Parathyroid adenoma (tissue), 2 donors: ENCODE results near the gene APIP.

Experiments used
- H2AFZ ChIP-seq: fragments of 300-600 bp; sonication (generic); one replicate; pipeline ENCODE4 v1.7.0; 2017; ENCODE audit warnings: antibody characterized with exemption, mild to moderate bottlenecking
- H3K27ac ChIP-seq: fragments of 300-600 bp; sonication (generic); one replicate; pipeline ENCODE4 v1.7.0; 2017
- H3K27me3 ChIP-seq: fragments of 300-600 bp; sonication (generic); one replicate; pipeline ENCODE4 v1.7.0; 2017; ENCODE audit warnings: low read length; ENCODE audit not compliant: control insufficient read depth, insufficient read depth
- H3K36me3 ChIP-seq: fragments of 300-600 bp; sonication (generic); one replicate; pipeline ENCODE4 v1.7.0; 2017; ENCODE audit warnings: low read length; ENCODE audit not compliant: control insufficient read depth, insufficient read depth
- H3K4me1 ChIP-seq: fragments of 300-600 bp; sonication (generic); one replicate; pipeline ENCODE4 v1.7.0; 2017; ENCODE audit warnings: control low read depth
- H3K4me2 ChIP-seq: fragments of 300-600 bp; sonication (generic); one replicate; pipeline ENCODE4 v1.7.0; 2017; ENCODE audit warnings: low read length
- H3K4me3 ChIP-seq: fragments of 300-600 bp; sonication (generic); one replicate; pipeline ENCODE4 v1.7.0; 2017; ENCODE audit warnings: low read depth, low read length
- H3K79me2 ChIP-seq: fragments of 300-600 bp; sonication (generic); one replicate; pipeline ENCODE4 v1.7.0; 2017; ENCODE audit warnings: control low read depth
- H3K9ac ChIP-seq: fragments of 300-600 bp; sonication (generic); one replicate; pipeline ENCODE4 v1.7.0; 2017; ENCODE audit warnings: mild to moderate bottlenecking
- H3K9me3 ChIP-seq: fragments of 300-600 bp; sonication (generic); one replicate; pipeline ENCODE4 v1.7.0; 2017; ENCODE audit warnings: low read length; ENCODE audit not compliant: control insufficient read depth
- TF ChIP-seq, protein P1 (sequence below): fragments of 300-600 bp; sonication (generic); IDR thresholded peaks from one replicate; pipeline ENCODE4 v1.7.0; 2017; ENCODE audit warnings: antibody characterized with exemption, mild to moderate bottlenecking
- donor health status: primary hyperparathyroidism.

Gene APIP

DNA sequence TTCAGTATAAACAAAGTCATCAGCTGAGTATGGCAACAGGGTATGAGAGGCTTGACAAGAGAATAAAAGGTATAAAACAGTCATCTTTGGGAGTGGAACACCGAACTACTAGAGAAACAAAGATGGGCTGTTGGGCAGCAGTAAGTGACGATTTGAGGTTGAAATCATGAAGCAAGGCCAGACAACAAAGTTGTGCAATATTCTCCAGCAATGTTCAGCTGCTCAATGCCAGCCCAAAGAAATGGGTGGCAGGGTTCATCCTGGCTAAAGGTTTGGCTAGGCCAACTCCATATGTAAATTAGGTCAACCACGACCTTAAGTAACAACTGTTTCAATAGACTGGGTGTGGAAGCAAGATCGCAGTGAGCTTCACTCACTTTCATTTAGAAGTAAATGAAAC lies 6.2 kb downstream of the APIP start:
- no peak overlapping the region for H2AFZ ChIP-seq
- peaks cover 14% of the 10 kb centered on the region for H3K4me1 ChIP-seq
- H3K4me2 ChIP-seq, result no peak overlapping the region
- H3K4me3 ChIP-seq, result no peak overlapping the region
- TF ChIP-seq, protein P1, sequence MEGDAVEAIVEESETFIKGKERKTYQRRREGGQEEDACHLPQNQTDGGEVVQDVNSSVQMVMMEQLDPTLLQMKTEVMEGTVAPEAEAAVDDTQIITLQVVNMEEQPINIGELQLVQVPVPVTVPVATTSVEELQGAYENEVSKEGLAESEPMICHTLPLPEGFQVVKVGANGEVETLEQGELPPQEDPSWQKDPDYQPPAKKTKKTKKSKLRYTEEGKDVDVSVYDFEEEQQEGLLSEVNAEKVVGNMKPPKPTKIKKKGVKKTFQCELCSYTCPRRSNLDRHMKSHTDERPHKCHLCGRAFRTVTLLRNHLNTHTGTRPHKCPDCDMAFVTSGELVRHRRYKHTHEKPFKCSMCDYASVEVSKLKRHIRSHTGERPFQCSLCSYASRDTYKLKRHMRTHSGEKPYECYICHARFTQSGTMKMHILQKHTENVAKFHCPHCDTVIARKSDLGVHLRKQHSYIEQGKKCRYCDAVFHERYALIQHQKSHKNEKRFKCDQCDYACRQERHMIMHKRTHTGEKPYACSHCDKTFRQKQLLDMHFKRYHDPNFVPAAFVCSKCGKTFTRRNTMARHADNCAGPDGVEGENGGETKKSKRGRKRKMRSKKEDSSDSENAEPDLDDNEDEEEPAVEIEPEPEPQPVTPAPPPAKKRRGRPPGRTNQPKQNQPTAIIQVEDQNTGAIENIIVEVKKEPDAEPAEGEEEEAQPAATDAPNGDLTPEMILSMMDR, result no peak
- H3K9ac ChIP-seq, result no peak overlapping the region
- peaks cover 17% of the 10 kb centered on the region for H3K79me2 ChIP-seq
- no peak overlapping the region for H3K27ac ChIP-seq
- H3K36me3 ChIP-seq, result no peaks in the 10 kb centered on the region
- no peaks in the 10 kb centered on the region for H3K9me3 ChIP-seq
- H3K27me3 ChIP-seq, result no peaks in the 10 kb centered on the region

- Histone ChIP-seq H3K4me3 (no peak overlapping the region), H3K4me2 (no peak overlapping the region), H3K9ac (no peak overlapping the region), H3K36me3 (no peaks in the 10 kb centered on the region), H2AFZ (no peak overlapping the region), H3K79me2 (peaks cover 16% of the 10 kb centered on the region), H3K27ac (no peak overlapping the region), H3K4me1 (peaks cover 11% of the 10 kb centered on the region), H3K27me3 (no peaks in the 10 kb centered on the region), H3K9me3 (no peaks in the 10 kb centered on the region)
- TF ChIP-seq, protein P1, result no peak
Observed at GRCh38 chr11:34909415-34909814, 6.8 kb downstream of the APIP start.

- Histone ChIP-seq H2AFZ (no peak overlapping the region), H3K4me1 (peaks cover 8% of the 10 kb centered on the region), H3K9me3 (no peaks in the 10 kb centered on the region), H3K4me3 (no peak overlapping the region), H3K36me3 (no peaks in the 10 kb centered on the region), H3K79me2 (peaks cover 9% of the 10 kb centered on the region), H3K27ac (no peak overlapping the region), H3K4me2 (no peak overlapping the region), H3K9ac (no peak overlapping the region), H3K27me3 (no peaks in the 10 kb centered on the region)
- TF ChIP-seq, protein P1, result no peak
Observed at GRCh38 chr11:34907934-34908593, 8.1 kb downstream of the APIP start.

GRCh38 chr11:34905666-34906065 lies 10.5 kb downstream of the APIP start:
- TF ChIP-seq, protein P1, result no peak
- no peak overlapping the region for H3K27ac ChIP-seq
- peaks cover 8% of the 10 kb centered on the region for H3K4me1 ChIP-seq
- no peak overlapping the region for H3K9ac ChIP-seq
- no peaks in the 10 kb centered on the region for H3K36me3 ChIP-seq
- no peak overlapping the region for H3K4me3 ChIP-seq
- no peak overlapping the region for H2AFZ ChIP-seq
- H3K27me3 ChIP-seq, result no peaks in the 10 kb centered on the region
- no peak overlapping the region for H3K4me2 ChIP-seq
- H3K9me3 ChIP-seq, result no peaks in the 10 kb centered on the region
- peaks cover 3% of the 10 kb centered on the region for H3K79me2 ChIP-seq

DNA sequence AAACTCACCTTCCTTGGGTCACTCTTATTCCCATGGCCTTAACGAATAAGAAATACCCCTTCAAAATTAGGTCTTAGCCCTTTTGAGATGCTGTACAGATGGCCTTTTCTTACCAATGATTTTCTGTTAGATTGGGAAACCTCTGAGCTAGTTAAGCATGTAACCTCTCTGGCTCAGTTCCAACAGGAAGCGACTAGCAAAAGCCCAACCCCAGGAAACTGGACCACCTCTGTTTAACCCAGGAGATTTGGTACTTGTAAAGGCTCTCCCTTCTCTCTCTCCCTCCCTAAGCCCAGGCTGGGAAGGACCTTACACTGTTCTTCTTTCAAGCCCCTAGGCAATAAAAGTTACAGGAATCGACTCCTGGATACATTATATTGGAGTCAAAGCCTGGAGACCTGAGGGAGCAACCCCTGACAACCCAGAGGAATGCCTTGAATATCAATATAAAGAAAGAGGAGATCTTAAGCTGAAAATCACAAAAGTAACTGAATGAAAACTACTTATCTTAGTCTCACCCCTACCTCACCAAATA lies 11.7 kb downstream of the APIP start:
- no peak overlapping the region for H3K4me3 ChIP-seq
- H2AFZ ChIP-seq, result no peak overlapping the region
- H3K27me3 ChIP-seq, result no peaks in the 10 kb centered on the region
- no peak overlapping the region for H3K4me2 ChIP-seq
- TF ChIP-seq, protein P1, result no peak
- peaks cover 9% of the 10 kb centered on the region for H3K79me2 ChIP-seq
- no peaks in the 10 kb centered on the region for H3K9me3 ChIP-seq
- no peaks in the 10 kb centered on the region for H3K36me3 ChIP-seq
- peaks cover 8% of the 10 kb centered on the region for H3K4me1 ChIP-seq
- H3K9ac ChIP-seq, result no peak overlapping the region
- no peak overlapping the region for H3K27ac ChIP-seq
